H7 (cell line): ENCODE results near the gene CCDC18. TPM values are rescaled to one million over a fixed set of nuclear protein-coding genes. Genes with fewer than 3 reads are reported as not detected.

Experiments used
- DNase-seq: peaks from one replicate; pipeline ENCODE4 v3.0.0; 2012
- H3K27me3 ChIP-seq: 2 replicates; pipeline ENCODE4 v1.6.0; 2011; ENCODE audit warnings: mild to moderate bottlenecking, low read length; ENCODE audit not compliant: control insufficient read depth, insufficient read depth
- H3K36me3 ChIP-seq: replicated peaks from 2 replicates; pipeline ENCODE4 v1.5.1; 2011; ENCODE audit warnings: low read length; ENCODE audit not compliant: control insufficient read depth, insufficient read depth
- H3K4me3 ChIP-seq: 2 replicates; pipeline ENCODE4 v1.5.1; 2011; ENCODE audit warnings: low read depth, mild to moderate bottlenecking, control low read depth, low read length, moderate library complexity; ENCODE audit not compliant: insufficient read depth
- total RNA-seq: library from RNA; depleted of rRNA; stranded (reverse); fragments of >200 nt; shearing (Covaris generic); gene quantifications from 2 replicates; pipeline ENCODE4 v1.2.3, GENCODE V29; 2014; rRNA removed

CCDC18 gene, protein sequence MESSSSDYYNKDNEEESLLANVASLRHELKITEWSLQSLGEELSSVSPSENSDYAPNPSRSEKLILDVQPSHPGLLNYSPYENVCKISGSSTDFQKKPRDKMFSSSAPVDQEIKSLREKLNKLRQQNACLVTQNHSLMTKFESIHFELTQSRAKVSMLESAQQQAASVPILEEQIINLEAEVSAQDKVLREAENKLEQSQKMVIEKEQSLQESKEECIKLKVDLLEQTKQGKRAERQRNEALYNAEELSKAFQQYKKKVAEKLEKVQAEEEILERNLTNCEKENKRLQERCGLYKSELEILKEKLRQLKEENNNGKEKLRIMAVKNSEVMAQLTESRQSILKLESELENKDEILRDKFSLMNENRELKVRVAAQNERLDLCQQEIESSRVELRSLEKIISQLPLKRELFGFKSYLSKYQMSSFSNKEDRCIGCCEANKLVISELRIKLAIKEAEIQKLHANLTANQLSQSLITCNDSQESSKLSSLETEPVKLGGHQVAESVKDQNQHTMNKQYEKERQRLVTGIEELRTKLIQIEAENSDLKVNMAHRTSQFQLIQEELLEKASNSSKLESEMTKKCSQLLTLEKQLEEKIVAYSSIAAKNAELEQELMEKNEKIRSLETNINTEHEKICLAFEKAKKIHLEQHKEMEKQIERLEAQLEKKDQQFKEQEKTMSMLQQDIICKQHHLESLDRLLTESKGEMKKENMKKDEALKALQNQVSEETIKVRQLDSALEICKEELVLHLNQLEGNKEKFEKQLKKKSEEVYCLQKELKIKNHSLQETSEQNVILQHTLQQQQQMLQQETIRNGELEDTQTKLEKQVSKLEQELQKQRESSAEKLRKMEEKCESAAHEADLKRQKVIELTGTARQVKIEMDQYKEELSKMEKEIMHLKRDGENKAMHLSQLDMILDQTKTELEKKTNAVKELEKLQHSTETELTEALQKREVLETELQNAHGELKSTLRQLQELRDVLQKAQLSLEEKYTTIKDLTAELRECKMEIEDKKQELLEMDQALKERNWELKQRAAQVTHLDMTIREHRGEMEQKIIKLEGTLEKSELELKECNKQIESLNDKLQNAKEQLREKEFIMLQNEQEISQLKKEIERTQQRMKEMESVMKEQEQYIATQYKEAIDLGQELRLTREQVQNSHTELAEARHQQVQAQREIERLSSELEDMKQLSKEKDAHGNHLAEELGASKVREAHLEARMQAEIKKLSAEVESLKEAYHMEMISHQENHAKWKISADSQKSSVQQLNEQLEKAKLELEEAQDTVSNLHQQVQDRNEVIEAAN (N-terminal part only)
- 10.5 and 23.0 TPM in 2 replicates for total RNA-seq

DNA sequence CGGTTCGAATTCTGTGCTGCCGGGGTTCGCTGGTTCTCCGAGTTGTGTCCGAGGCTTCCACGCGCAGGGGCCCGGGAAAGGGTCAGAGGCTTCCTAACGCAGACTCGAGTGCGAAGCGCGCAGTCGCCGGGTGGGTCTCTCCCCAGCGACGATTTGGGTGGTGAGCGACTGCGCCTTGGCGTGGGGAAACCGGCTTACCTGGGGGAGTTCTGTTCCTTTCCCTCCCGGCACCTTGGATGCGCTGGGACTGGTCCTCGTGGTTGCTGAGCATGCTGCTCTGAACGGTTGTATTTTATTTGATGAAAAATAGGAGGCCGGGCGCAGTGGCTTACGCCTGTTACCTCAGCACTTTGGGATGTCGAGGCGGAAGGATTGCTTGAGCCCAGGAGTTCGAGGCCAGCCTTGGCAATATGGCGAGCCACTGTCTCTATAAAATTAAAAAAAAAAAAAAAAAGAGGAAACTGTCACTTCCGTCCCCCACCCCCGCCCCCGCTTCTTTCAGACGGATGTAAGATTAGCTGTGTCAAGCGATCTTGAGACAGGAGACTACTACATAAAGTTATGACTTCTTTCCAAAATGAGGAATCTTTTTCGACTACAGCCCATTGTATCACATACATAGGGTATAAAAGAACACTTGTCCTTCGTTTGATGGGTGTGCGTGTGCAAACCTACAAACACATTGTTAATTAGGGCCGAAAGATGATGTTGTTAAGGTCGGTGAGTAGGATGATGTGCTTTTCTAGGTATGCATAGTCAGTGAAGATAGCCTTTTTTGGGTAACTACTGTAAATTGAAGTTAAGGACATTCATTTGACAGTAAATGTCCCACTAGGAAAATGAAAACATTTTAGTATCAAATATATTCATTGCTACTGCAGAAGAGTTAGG lies at the start of gene CCDC18:
Gene CCDC18 (plus strand): TSS at position 2 of the 891 bp plus-strand sequence. CDS start 2,638 bp downstream, outside the sequence.
- H3K4me3 ChIP-seq, result peak within 1 kb of the TSS; percentile 100
- peak; percentile 19 for DNase-seq
- no peaks in the 10 kb centered on the region for H3K36me3 ChIP-seq
- H3K27me3 ChIP-seq, result no peaks in the 10 kb centered on the region; the same call in 1 of the 2 replicates

DNA sequence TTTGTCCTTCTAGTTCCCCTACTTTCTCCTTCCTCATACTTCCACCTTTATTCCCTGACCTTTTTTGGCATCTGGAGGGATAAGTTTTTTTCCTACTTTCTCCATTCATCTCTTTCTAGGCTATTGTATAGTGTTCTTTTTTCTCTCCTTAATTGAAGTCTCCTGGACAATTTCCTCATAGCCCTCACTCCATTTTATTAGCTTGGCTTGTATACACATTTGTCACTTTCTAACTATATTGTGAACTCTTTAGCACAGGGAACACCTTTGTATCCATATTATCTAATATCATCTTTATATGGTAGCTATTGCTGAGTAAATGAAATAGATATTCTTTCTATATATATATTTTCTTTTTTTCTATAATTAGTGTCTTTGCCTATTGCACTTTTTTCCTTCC lies 47.9 kb upstream of the CCDC18 start:
- no peak for DNase-seq
- no peak overlapping the region for H3K4me3 ChIP-seq
- peaks cover 23% of the 10 kb centered on the region for H3K36me3 ChIP-seq
- H3K27me3 ChIP-seq, result no peaks in the 10 kb centered on the region

DNA sequence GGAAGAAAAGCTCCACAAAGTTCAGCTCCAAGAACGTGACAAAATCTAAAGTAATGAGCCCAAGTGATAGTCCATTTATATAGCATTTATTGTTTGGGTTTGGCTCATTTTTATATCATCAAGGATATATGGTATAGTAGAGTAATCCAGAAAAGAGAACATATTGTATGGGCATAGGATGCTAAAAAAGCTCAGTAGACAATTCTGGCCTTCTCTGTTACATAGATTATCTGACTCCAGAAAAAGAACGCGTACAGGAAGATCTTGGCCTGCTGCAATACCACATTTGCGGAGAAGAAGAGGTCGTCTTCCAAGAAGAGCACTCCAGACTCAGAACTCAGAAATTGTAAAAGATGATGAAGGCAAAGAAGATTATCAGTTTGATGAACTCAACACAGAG lies 44.1 kb upstream of the CCDC18 start:
- no peaks in the 10 kb centered on the region for H3K27me3 ChIP-seq
- H3K36me3 ChIP-seq, result peaks cover 22% of the 10 kb centered on the region
- no peak for DNase-seq
- H3K4me3 ChIP-seq, result no peak overlapping the region

DNA sequence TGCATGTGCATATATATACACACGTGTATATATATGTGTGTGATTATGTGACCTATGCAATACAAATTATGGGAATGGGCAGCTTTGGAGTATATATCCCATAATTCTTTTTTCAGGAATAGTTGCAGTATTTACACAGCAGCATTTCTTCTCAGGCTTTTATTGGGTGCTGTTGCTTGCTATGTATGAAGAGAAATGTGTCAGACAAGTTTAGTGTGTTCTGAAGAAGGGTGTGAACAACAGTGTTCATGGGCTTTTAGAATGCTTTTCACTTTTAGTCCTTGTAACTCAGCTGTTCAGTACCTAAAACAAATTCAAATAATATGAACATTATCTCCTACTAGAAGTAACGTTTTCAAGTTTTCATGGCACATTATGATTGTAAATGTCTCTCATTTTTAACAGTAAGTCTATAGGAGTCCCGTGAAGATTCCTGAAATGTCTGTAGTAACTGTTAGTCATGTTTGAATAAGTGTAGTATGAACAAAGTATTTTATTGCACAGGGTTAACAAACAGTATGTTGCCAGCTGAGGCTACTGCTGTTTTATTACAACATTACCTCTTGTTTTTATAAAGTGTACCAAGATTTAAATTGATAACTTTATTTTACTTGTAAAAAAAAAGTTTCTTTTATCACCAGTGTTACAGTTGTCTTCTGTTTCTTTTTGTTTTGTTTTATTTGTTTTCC lies 42.8 kb upstream of the CCDC18 start:
- peaks cover 23% of the 10 kb centered on the region for H3K36me3 ChIP-seq
- DNase-seq, result no peak
- no peak overlapping the region for H3K4me3 ChIP-seq
- H3K27me3 ChIP-seq, result no peaks in the 10 kb centered on the region

DNA sequence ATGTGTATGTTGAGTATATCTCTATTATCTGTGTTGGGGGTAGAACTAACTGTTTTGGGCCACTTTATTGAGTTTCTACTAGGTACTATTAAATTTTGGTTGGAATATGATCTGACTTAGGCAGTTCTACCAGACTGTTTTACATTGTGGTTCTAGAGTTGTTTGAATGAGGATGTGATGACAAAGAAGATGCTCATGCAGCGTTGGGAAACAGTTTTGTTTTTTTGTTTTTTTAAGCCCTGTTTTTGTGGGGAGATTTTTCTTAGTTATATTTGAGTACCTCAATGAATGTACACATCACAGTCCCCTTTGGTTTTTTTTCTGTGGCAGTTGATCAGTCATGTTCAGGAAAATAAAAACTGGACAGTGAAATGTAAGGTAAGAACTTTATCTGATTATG lies 40.4 kb upstream of the CCDC18 start:
- peaks cover 16% of the 10 kb centered on the region for H3K36me3 ChIP-seq
- DNase-seq, result no peak
- H3K27me3 ChIP-seq, result no peaks in the 10 kb centered on the region
- H3K4me3 ChIP-seq, result no peak overlapping the region

DNA sequence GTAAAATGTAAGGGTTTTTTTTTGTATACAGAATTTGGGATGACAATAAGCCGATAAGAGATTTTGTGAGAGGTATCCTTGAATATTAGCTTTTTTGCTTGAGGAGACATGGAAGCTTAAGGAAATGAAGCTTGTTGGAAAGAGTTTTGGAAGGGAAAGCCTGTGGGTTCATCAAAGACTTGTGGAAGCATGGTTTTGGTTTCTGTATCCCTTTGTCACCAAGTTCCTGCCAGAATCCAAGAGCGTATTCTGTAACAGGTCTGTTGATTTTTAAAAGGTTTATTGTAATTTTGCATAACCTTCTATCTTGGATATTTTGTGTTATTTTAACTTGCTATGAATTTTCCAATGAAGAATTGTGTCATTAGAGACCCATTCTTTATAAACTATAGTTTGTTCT lies 38.4 kb upstream of the CCDC18 start:
- peaks cover 8% of the 10 kb centered on the region for H3K36me3 ChIP-seq
- DNase-seq, result no peak
- no peaks in the 10 kb centered on the region for H3K27me3 ChIP-seq
- H3K4me3 ChIP-seq, result no peak overlapping the region

DNA sequence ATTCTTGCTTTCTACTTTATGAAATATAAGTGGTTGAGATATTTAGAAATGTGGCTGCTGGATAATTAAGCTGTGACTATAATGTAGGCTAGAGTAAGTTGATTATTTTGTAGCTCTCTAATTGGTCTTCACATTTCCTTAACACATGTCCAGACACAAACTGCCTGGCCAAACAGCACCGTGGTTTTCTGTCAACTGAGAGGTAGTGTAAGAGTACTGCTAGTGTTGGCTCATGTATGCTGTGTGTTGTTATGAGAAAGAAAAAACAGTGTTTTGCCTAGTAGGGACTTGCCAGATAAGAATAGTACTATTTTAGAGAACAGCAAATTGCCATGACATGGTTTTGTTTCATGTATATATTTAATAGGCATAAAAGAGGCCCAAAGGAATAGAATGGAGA lies 37.4 kb upstream of the CCDC18 start:
- H3K27me3 ChIP-seq, result no peaks in the 10 kb centered on the region
- H3K36me3 ChIP-seq, result peaks cover 4% of the 10 kb centered on the region
- no peak overlapping the region for H3K4me3 ChIP-seq
- DNase-seq, result no peak

DNA sequence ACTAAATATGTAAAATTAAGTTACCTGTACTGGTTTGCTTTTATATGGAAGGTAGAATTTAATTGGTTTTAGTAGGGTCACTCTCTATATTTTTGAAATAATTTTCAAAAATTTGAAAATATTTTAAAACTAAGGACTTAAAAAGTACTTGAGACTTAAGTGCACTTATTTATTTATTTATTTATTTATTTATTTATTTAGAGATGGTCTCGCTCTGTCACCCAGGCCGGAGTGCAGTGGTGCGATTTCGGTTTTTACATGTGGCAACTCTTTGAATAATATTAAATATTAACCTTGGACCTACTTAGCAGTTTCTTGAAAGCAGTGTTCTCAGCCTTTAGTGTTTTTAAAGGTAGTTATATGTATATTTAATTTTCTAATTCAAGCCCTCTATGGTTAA lies 36.8 kb upstream of the CCDC18 start:
- H3K4me3 ChIP-seq, result no peak overlapping the region
- H3K27me3 ChIP-seq, result no peaks in the 10 kb centered on the region
- peaks cover 4% of the 10 kb centered on the region for H3K36me3 ChIP-seq
- DNase-seq, result no peak

DNA sequence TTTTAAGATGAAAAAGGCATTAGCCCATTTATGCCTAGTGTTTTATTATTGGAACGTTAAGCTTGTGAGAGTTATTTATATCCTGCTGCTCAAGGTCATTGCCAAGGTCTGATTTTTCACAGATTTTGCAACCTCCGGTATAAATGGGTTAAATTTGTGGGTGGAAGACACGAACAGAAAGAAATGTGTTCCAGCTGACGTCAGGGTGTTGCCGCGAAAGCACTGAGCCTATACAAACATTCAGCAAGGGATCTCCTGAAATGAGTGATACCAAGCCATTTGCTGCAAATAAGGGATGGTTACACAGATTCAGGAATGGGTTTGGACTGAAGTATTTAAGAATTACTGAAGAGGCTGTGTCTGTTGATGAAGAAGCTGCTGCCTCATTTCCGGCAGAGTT lies 32.5 kb upstream of the CCDC18 start:
- Histone ChIP-seq H3K27me3 (no peaks in the 10 kb centered on the region), H3K4me3 (no peak overlapping the region), H3K36me3 (peaks cover 2% of the 10 kb centered on the region)
- no peak for DNase-seq

DNA sequence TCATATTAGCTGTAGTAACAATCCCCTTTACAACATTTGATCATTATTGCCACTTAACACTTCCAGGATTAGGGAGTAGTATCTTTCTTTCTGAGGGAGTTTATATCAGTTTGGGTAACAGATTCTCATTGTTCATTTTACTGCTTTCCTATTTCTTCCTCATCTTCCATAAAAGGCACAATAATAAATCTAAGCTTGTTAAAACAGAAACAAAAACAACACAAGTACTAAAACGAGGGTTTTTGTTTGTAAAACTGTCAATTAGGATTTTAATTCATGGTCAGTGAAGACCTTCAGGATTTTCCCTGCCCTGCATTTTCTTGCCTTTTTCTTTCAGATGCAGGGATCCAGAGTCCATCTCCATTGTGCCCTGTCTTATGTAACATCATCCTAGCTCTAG lies 29.8 kb upstream of the CCDC18 start:
- DNase-seq, result no peak
- Histone ChIP-seq H3K36me3 (peaks cover 2% of the 10 kb centered on the region), H3K27me3 (no peaks in the 10 kb centered on the region), H3K4me3 (no peak overlapping the region)

DNA sequence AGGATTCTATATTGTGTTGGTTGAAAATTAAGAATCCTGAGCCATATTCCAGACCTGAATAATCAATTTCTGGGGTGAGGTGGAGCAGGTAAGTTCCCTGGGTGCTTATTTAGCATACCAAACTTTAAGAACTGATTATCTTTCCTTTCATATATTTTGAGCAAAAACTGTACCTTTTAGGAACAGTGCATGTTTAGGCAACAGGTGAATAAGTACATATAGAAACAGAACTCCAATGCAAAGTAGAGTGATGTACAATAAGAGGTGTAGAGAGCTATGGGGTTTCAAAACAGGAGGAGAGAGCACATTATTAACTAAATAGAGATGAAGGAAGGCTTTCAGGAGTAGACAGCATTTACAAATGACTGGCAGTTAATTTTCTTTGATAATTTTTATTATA lies 29.1 kb upstream of the CCDC18 start:
- DNase-seq, result no peak
- peaks cover 2% of the 10 kb centered on the region for H3K36me3 ChIP-seq
- no peak overlapping the region for H3K4me3 ChIP-seq
- no peaks in the 10 kb centered on the region for H3K27me3 ChIP-seq

DNA sequence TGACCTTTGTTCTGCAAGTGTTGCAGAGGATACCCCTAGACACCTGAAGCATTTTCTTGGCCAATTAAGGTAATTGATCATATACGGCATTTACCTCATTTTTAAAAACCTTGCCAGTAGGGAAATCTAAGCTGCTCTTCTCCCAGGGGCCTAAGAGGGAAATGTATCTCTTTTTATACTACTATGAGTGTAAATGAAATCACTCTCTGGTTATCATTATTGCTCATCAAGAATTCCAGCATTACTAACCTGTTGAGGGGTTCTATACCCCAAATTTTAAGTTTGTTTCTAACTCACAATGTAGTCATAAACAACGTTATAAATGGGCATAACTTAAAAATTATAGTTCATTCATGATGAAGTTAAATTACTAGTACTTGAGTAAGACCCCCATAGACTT lies 27.7 kb upstream of the CCDC18 start:
- H3K36me3 ChIP-seq, result peaks cover 2% of the 10 kb centered on the region

DNA sequence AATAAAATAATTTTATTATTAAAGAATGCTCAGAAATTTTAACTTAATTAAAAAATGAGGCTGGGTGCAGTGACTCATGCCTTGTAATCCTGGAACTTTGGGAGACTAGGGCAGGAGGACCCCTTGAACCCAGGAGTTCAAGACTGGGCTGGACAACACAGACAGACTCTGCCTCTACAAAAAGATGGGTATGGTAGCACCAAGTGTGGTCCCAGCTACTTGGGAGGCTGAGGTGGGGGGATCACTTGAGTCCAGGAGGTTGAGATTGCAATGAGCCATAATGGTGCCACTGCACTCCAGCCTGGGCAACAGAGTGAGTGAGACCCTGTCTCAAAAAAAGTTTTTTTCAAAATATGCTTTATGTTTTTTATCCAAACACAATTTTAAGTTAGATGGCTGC lies 25.6 kb upstream of the CCDC18 start:
- DNase-seq, result no peak
- Histone ChIP-seq H3K36me3 (no peaks in the 10 kb centered on the region), H3K27me3 (no peaks in the 10 kb centered on the region), H3K4me3 (no peak overlapping the region)

More for the DNA sequence above, 27.7 kb upstream of the CCDC18 start:
- H3K27me3 ChIP-seq, result no peaks in the 10 kb centered on the region
- no peak overlapping the region for H3K4me3 ChIP-seq
- no peak for DNase-seq
